Sciatic nerve (tissue), 2 donors: Measurements from ENCODE around the gene ZNF160. TPM values are rescaled to one million over a fixed set of nuclear protein-coding genes. Genes with fewer than 3 reads are reported as not detected.
"Not testable (repeated sequence)": the region's sequence is repeated elsewhere in the genome, so short reads cannot be mapped to it uniquely, and the experiment has no call there.

ENCODE experiments used
- ATAC-seq: fragments of 200-7000 bp; cut with Tn5 transposase; one replicate; pipeline ENCODE4 v1.9.1; 2020; ENCODE audit warnings: mild to moderate bottlenecking, moderate library complexity
- DNase-seq: peaks from one replicate; pipeline ENCODE4 v3.0.0-alpha.2; 2020; ENCODE audit warnings: low spot score
- intact Hi-C: fragments of 100-400 bp; cut with DNase I; formaldehyde crosslinking; loops from one replicate; pipeline ENCODE4 v1.14.2; 2022
- total RNA-seq: library from RNA; stranded (reverse); fragmentation: NEBNext Ultra II Directional; extraction: Animal tissue kit (Norgen Biotek cat#: 25700); gene quantifications from one replicate; pipeline ENCODE4 v1.2.1, GENCODE V29; 2021
- donor health status: DM: no; HTN: no; CAD: no.
- donor health status: DM: no; HTN: no; CAD: no.

ZNF160 gene
- total RNA-seq, 1 donor from 2014 or later: 48.1 TPM

DNA sequence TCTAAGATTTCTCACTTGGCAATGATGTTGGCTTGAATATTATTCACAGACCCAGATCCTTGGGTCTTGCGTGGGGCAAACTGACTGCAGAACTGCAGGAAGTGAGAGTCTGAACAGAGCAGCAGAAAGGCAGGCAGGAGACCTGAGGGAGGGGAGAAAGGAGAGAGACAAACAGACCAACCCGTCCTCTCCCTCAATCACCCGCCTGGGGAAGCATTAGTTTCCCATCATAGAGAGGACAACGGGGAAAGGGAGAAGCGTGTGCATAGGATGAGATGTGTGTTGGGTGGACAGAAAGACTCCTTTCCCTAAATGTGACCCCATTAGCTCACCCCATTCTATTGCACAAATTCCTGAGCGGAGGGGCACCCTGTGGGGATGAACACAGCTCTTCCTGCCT is 6.6 kb downstream of the ZNF160 start:
- DNase-seq, ATAC-seq, intact Hi-C loops: not testable (repeated sequence)

- DNase-seq (no peak), ATAC-seq (no peak)
- intact Hi-C loops: no loop called here
These were observed 8.3 kb downstream of the ZNF160 start for GRCh38 chr19:53094754-53095575.

- ATAC-seq (no peak), DNase-seq (no peak)
- intact Hi-C loops: no loop called here
These were observed 10.5 kb downstream of the ZNF160 start for GRCh38 chr19:53092723-53093122.

- no peak for DNase-seq
- intact Hi-C loops: no loop called here
- ATAC-seq: no peak
These were observed 11.6 kb downstream of the ZNF160 start for GRCh38 chr19:53091413-53092254.

GRCh38 chr19:53088091-53088490 is 15.1 kb downstream of the ZNF160 start:
- intact Hi-C loops: no loop called here
- DNase-seq (no peak), ATAC-seq (no peak)

GRCh38 chr19:53086949-53087348 is 16.3 kb downstream of the ZNF160 start:
- ATAC-seq (no peak), DNase-seq (no peak)
- intact Hi-C loops: no loop called here

DNA sequence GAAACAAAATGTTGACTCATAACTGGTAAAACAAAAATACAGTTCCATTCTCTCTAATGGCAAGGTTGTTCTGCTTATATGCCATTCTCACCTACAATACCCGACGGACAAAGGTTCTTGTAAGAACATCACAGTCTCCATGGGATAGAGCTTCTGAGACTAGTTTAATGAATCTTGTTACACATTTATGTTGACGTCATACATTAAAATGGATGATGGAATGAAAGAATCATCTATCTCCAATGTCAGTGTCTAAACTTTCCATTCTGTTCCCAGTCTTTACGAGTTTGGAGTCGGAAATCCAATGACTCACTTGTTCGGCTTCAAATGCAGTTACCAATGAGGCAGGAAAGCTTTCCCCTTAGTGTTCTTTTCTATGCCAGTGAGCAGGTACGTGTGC is 17.7 kb downstream of the ZNF160 start:
- intact Hi-C loops: no loop called here
- no peak for DNase-seq
- no peak for ATAC-seq

DNA sequence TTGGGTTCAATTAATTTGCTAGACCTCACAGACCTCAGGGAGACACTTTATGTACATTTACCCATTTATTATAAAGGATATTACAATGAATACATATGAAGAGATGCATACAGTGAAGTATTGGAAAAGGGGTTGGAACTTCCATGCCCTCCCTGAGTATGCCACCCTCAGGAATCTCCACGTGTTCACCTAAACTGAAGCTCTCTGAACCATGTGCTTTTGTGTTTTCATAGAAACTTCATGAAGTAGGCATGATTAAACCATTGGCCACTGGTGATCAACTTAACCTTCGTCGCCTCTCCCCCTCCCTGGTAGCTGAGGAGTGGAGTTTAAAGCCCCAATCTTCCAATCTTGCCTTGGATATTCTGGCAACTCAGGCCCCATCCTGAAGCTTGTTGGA is 20.3 kb downstream of the ZNF160 start:
- intact Hi-C loops: no loop called here
- DNase-seq (no peak), ATAC-seq (no peak)

DNA sequence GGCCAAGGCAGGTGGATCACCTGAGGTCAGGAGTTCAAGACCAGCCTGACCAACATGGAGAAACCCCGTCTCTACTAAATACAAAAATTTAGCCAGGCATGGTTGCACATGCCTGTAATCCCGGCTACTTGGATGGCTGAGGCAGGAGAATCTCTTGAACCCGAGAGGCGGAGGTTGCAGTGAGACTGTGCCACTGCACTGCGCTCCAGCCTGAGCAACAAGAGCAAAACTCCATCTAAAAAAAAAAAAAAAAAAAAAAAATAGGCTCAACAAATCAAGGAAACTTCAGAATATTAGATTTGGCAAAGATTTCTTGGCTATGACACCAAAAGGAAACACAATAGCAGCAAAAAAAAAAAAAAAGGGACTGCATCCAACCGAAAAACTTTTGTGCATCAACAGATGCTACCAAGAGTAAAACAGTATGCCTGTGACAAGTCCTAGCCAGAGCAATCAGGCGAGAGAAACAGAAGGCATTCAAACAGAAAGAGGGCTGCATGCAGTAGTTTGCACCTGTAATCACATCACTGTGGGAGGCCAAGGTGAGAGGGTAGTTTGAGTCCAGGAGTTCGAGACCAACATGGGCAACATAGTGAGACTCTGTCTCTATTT is 23.8 kb downstream of the ZNF160 start:
- intact Hi-C loops: no loop called here
- no peak for DNase-seq
- no peak for ATAC-seq

DNA sequence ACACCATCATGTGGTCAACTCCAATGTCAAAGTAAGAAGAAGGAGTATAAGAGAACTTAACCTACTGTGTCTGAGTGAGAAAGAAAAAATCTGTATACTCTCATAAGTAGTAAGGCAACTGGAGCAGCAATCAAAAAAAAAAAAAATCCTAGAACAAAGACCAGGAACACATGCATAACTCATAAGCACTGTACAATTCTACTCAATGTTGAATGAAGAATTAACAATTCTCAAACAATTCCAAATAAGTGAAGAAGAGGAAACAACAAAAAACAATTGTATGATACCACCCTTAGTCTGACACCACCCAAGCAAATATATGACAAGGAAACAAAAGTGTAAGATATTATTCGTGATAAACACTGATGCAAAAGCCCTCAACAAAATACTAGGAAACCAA is 24.6 kb downstream of the ZNF160 start:
- ATAC-seq (no peak), DNase-seq (no peak)
- intact Hi-C loops: no loop called here

DNA sequence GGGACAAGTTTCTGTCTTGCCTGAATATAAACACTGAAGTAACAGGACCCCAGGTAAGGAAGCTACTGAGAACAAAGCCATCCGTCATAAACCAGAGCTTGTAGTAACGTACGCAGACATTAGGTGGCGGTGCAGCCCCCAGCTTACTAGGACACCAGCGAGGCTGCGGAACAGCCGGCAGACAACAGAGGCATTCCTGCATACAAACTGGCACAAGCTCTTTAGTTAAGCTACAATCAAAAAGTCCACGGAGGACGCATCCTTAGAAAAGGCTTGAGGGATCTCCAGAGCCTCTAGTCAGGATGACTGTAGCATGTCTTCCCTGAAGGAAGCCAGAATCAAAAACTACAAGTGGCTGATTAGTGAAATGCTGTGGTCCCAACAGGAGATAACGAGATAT is 26.2 kb downstream of the ZNF160 start:
- intact Hi-C loops: no loop called here
- no peak for ATAC-seq

DNA sequence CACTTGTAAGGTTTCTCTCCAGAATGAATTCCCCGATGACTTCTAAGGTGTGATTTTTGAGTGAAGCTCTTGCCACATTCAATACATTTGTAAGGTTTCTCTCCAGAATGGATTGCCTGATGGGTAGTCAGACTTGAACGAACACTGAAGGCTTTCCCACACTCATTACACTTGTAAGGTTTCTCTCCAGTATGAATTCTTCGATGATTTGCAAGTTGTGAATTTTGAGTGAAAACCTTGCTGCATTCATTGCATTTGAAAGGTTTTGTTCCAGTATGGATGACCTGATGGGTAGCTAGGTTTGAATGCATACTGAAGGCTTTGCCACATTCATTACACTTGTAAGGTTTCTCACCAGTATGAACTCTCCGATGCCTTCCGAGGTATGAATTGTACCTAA is 34.4 kb downstream of the ZNF160 start:
- DNase-seq (no peak), ATAC-seq (no peak)
- intact Hi-C loops: no loop called here

More for the DNA sequence above, 26.2 kb downstream of the ZNF160 start:
- DNase-seq: no peak

GRCh38 chr19:53068199-53068598 is 35.0 kb downstream of the ZNF160 start:
- intact Hi-C loops: no loop called here
- DNase-seq (no peak), ATAC-seq (no peak)

GRCh38 chr19:53057904-53058580 is 45.2 kb downstream of the ZNF160 start:
- DNase-seq: no peak
- intact Hi-C loops: no loop called here
- ATAC-seq: no peak

DNA sequence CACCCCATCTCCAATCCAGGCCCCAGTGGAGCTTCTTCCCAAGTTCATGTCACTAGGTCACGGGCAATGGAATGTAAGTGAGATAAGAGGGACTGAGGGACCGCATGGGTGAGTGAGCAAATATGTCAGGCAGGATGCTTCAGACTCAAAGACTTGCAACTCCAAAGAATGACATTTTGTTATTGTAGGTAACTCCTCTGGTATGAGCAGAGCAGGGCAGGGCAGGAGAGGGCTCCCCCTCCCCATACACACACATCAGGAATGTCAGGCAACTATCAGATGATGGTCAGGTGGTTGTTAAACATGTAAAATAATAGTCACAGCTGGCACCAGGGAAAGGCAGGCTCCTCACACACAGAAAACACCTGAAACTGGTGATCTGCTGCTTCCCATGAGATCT is 48.1 kb downstream of the ZNF160 start:
- intact Hi-C loops: no loop called here
- ATAC-seq (no peak), DNase-seq (no peak)

- no peak for DNase-seq
- no peak for ATAC-seq
- intact Hi-C loops: no loop called here
These were observed 55.8 kb downstream of the ZNF160 start for GRCh38 chr19:53047379-53047778.

- intact Hi-C loops: no loop called here
- ATAC-seq: no peak
- peak; percentile 31 for DNase-seq
These were observed 57.7 kb downstream of the ZNF160 start for GRCh38 chr19:53045536-53045935.

DNA sequence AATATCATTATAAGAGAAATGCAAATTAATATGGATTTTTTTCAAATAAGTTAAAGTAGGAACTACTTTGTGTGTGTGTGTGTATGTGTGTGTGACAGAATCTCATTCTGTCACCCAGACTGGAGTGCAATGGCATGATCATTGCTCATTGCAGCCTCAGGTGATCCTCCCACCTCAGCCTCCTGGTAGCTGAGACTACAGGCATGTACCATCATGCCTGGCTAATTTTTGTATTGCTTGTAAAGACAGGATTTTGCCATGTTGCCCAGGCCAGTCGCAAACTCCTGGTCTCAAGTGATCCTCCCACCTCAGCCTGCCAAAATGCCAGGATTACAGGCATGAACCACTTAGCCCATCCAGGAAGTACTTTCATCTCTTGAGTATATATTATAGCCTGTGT is 61.9 kb downstream of the ZNF160 start:
- no peak for ATAC-seq
- peak; percentile 18 for DNase-seq
- intact Hi-C loops: no loop called here
